Endothelial cell (in vitro differentiated cells): ENCODE measurements around the gene POLL. TPM values are rescaled to one million over a fixed set of nuclear protein-coding genes. Genes with fewer than 3 reads are reported as not detected.

Experiments used
- DNase-seq: peaks from one replicate; pipeline ENCODE4 v3.0.0; 2021; ENCODE audit warnings: low spot score
- H3K27ac Mint-ChIP-seq: one replicate; pipeline ENCODE4 v1.8.0; 2021; ENCODE audit warnings: mixed read lengths, inconsistent platforms; ENCODE audit not compliant: unreplicated experiment
- H3K27me3 Mint-ChIP-seq: one replicate; pipeline ENCODE4 v1.8.0; 2021; ENCODE audit warnings: mild to moderate bottlenecking, moderate library complexity, mixed read lengths, inconsistent platforms; ENCODE audit not compliant: unreplicated experiment
- H3K36me3 Mint-ChIP-seq: one replicate; pipeline ENCODE4 v1.8.0; 2021; ENCODE audit warnings: mild to moderate bottlenecking, low read depth, mixed read lengths, inconsistent platforms; ENCODE audit not compliant: unreplicated experiment
- H3K4me1 Mint-ChIP-seq: one replicate; pipeline ENCODE4 v1.8.0; 2021; ENCODE audit warnings: mild to moderate bottlenecking, mixed read lengths, inconsistent platforms; ENCODE audit not compliant: unreplicated experiment
- H3K4me3 Mint-ChIP-seq: one replicate; pipeline ENCODE4 v1.8.0; 2021; ENCODE audit warnings: mild to moderate bottlenecking, mixed read lengths, inconsistent platforms; ENCODE audit not compliant: unreplicated experiment
- H3K9me3 Mint-ChIP-seq: one replicate; pipeline ENCODE4 v1.8.0; 2021; ENCODE audit warnings: mixed read lengths, inconsistent platforms; ENCODE audit not compliant: unreplicated experiment
- CTCF ChIP-seq: fragments of 200-600 bp; sonication (generic); IDR thresholded peaks from one replicate; pipeline ENCODE4 v1.5.0; 2021; ENCODE audit warnings: antibody characterized with exemption; ENCODE audit not compliant: unreplicated experiment
- total RNA-seq: library from RNA; stranded (reverse); fragmentation: NEBNext Ultra II Directional; extraction: Animal tissue kit (Norgen Biotek cat#: 25700); gene quantifications from one replicate; pipeline ENCODE4 v1.2.1, GENCODE V29; 2021; ENCODE audit not compliant: unreplicated experiment

Gene POLL
- total RNA-seq, 1 donor from 2014 or later = 44.8 TPM

DNA sequence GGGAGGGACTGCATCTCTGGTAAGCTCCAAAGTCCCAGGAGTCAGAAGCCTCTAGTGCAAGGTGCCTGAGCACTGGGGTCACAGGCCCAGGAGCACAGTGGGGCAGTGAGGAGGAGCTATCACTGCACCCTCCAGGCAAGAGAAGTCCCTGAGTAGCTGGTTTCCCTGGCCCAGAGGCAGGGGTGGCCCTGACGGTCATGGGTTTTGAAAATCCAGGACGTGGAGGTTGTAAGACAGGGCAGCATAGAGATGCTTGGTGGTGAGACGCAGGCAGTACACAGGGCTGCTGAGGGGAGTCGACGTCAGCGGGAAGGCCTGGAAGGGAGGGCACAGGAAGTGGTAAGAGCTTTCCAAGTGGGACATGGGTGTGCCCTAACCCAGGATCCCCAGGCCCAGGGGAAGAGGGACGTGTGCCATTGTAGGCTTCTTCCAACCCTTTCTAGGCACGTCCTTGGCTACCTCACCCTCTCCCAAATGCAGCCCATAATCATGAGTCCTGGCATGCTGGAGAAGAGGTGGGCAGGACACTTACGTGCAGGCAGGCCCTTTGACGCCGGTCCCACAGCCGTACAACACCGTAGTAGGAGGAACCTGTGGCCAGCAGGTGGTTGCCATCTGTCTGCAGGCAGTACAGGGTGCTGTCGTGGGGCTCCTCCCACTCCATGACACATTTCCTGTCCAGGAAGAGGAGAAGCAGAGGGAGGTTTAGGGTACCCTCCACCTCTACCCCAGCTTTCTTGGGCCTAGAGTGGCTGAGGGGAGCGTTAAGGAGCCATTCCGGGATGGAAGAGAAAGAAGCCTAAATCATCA lies 23.2 kb upstream of the POLL start:
- Mint-ChIP-seq H3K27me3 (peaks cover 10% of the 10 kb centered on the region), H3K4me3 (no peak overlapping the region), H3K9me3 (no peaks in the 10 kb centered on the region), H3K27ac (no peak overlapping the region), H3K4me1 (peaks cover 38% of the 10 kb centered on the region), H3K36me3 (peaks cover 15% of the 10 kb centered on the region)
- DNase-seq = no peak
- no peak for TF ChIP-seq CTCF

DNA sequence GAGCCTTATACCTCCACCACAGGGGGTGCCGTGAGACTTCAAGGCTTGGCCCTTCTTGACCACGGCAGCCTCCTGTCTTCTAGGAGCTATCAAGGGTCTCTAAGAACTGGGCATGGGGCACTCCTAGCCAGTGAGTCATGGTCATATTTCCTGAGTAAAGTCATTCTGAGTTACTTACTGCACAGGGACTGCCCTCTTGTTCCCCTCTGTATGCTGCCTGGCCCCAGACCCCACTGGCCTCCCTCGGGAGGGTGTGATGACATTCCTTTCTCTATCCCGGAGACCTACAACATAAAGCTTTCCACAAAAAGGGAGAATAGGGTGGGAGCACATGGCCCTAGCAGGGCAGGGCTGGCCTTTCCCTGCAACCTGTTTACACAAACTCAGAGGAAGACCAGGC lies 21.4 kb upstream of the POLL start:
- peaks cover 40% of the 10 kb centered on the region for H3K4me1 Mint-ChIP-seq
- peaks cover 16% of the 10 kb centered on the region for H3K36me3 Mint-ChIP-seq
- H3K4me3 Mint-ChIP-seq = no peak overlapping the region
- peaks cover 8% of the 10 kb centered on the region for H3K27me3 Mint-ChIP-seq
- H3K27ac Mint-ChIP-seq = no peak overlapping the region
- H3K9me3 Mint-ChIP-seq = no peaks in the 10 kb centered on the region
- DNase-seq = no peak
- no peak for TF ChIP-seq CTCF

- Mint-ChIP-seq H3K4me1 (peaks cover 40% of the 10 kb centered on the region), H3K27me3 (peaks cover 8% of the 10 kb centered on the region), H3K9me3 (no peaks in the 10 kb centered on the region), H3K27ac (peak overlapping the region; percentile 92), H3K36me3 (peaks cover 16% of the 10 kb centered on the region), H3K4me3 (no peak overlapping the region)
- TF ChIP-seq CTCF = no peak
- DNase-seq = peak; percentile 60
Measured at GRCh38 chr10:101607124-101607523, 19.1 kb upstream of the POLL start.

DNA sequence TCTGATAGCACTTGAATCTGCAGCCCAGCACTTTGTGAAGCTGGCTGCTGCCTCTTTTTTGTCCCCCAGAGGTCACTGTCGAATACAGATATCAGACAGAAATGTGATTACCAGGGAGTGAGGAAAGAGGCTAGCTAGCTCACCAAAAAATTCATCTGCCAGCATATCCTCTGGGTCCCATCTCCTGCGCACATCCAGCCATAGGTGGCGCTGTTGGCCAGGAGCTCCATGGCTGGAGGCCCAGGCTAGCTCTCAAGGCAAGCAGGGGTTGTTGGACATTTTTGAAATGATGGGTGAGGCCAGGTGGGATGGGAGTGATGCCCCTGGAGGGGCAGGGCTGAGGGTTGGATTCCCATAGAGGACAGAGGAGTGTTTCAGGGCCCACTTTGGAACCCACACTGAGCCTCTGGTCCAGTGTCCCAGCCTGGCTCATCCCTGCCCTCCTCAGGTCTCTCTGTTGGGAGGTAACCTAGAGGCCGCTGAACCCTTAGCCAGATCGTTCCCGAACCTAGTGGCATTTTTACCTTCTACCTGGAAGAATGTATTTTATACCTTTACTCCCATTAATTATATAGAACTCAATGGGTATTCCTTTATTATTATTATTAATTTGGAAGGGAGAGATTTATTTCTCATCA lies 14.8 kb upstream of the POLL start:
- H3K27ac Mint-ChIP-seq = no peak overlapping the region
- peaks cover 10% of the 10 kb centered on the region for H3K36me3 Mint-ChIP-seq
- H3K4me1 Mint-ChIP-seq = peaks cover 23% of the 10 kb centered on the region
- peaks cover 4% of the 10 kb centered on the region for H3K27me3 Mint-ChIP-seq
- DNase-seq = peak; percentile 92
- peak; percentile 99 for TF ChIP-seq CTCF
- H3K4me3 Mint-ChIP-seq = no peak overlapping the region
- no peaks in the 10 kb centered on the region for H3K9me3 Mint-ChIP-seq

DNA sequence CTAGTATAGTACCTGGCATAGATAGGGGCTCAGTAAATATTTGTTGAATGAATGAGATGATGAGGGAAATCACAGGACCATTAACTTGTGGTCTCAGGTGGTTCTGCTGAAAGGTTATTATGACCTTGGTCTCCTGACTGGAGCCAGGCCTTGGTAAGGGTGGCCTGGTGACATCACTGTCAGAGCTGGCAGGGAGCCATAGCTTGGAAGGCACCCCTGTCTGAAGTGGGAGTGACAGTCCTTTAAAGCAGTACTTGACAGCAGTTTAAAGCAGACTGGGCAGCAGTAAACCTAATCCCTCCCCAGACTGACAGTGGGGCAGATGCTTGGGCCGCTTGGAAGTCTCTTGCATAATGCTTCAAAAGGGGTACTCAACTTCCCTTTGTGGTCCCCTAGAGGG lies 13.5 kb upstream of the POLL start:
- Mint-ChIP-seq H3K4me3 (no peak overlapping the region), H3K9me3 (no peaks in the 10 kb centered on the region), H3K27ac (no peak overlapping the region), H3K4me1 (peaks cover 10% of the 10 kb centered on the region), H3K27me3 (no peaks in the 10 kb centered on the region), H3K36me3 (peaks cover 8% of the 10 kb centered on the region)
- no peak for TF ChIP-seq CTCF
- DNase-seq = no peak
